Caco-2 (cell line): ENCODE data around the gene SDC1. TPM values are rescaled to one million over a fixed set of nuclear protein-coding genes. Genes with fewer than 3 reads are reported as not detected.

ENCODE experiments used
- BruUV-seq: library from RNA; stranded (reverse); fragments of 400-500 nt; replicated peaks from 2 replicates; lab custom pipeline; 2021; lab: Mats Ljungman, UMichigan
- CTCF ChIA-PET: fragments of 300-600 bp; sonication (Branson Sonifier 250); formaldehyde crosslinking; loops from one replicate; lab custom pipeline; 2022; ENCODE audit warnings: antibody characterized with exemption; lab: Charles Lee
- POLR2A ChIA-PET: fragments of 300-600 bp; sonication (Branson Sonifier 250); formaldehyde crosslinking; loops from one replicate; lab custom pipeline; 2022; ENCODE audit warnings: antibody characterized with exemption; lab: Charles Lee
- DNase-seq, 2 experiments: peaks; one replicate each; pipeline versions ENCODE4 v3.0.0 to v3.0.0-alpha.2; 2020 to 2022
- H3K27me3 ChIP-seq: replicated peaks from 2 replicates; pipeline ENCODE4 v1.6.0; 2011; ENCODE audit warnings: low read length; ENCODE audit not compliant: control insufficient read depth, insufficient read depth
- H3K36me3 ChIP-seq: 2 replicates; pipeline ENCODE4 v1.5.1; 2011; ENCODE audit warnings: low read length; ENCODE audit not compliant: control insufficient read depth, insufficient read depth
- H3K4me1 ChIP-seq: fragments of 250-450 bp; sonication (Bioruptor Pico); 2 replicates; pipeline ENCODE4 v1.5.1; 2020; ENCODE audit warnings: mild to moderate bottlenecking
- H3K4me3 ChIP-seq: 2 replicates; pipeline ENCODE4 v1.5.1; 2011; ENCODE audit warnings: low read depth, mild to moderate bottlenecking, control low read depth, low read length
- H3K9me3 ChIP-seq: fragments of 250-450 bp; sonication (Bioruptor Pico); 2 replicates; pipeline ENCODE4 v1.5.1; 2020; ENCODE audit warnings: mild to moderate bottlenecking, moderate library complexity
- H3K27ac Mint-ChIP-seq: one replicate; pipeline ENCODE4 v1.8.0; 2022; ENCODE audit warnings: mixed read lengths; ENCODE audit not compliant: unreplicated experiment
- H3K27me3 Mint-ChIP-seq: one replicate; pipeline ENCODE4 v1.8.0; 2022; ENCODE audit warnings: mixed read lengths; ENCODE audit not compliant: insufficient read depth, unreplicated experiment
- H3K36me3 Mint-ChIP-seq: one replicate; pipeline ENCODE4 v1.8.0; 2022; ENCODE audit warnings: mild to moderate bottlenecking, mixed read lengths; ENCODE audit not compliant: insufficient read depth, unreplicated experiment
- H3K4me1 Mint-ChIP-seq: one replicate; pipeline ENCODE4 v1.8.0; 2022; ENCODE audit warnings: low read depth, mixed read lengths; ENCODE audit not compliant: unreplicated experiment
- H3K4me3 Mint-ChIP-seq: one replicate; pipeline ENCODE4 v1.8.0; 2022; ENCODE audit warnings: mild to moderate bottlenecking, moderate library complexity, mixed read lengths; ENCODE audit not compliant: unreplicated experiment
- H3K9me3 Mint-ChIP-seq: one replicate; pipeline ENCODE4 v1.8.0; 2022; ENCODE audit warnings: mixed read lengths; ENCODE audit not compliant: unreplicated experiment
- CTCF ChIP-seq, 2 experiments: fragments of 200-600 bp in 1 of 2; IDR thresholded peaks; 1 replicate in 1 of 2; 2 replicates in 1 of 2; pipeline versions ENCODE4 v1.5.1 to v1.8.0; 2011 to 2022; ENCODE audit warnings: antibody characterized with exemption in 1 of 2, control low read depth in 1 of 2, inconsistent platforms in 1 of 2, low read depth in 1 of 2, low read length in 1 of 2, mild to moderate bottlenecking in 1 of 2, moderate library complexity in 1 of 2; ENCODE audit not compliant: insufficient read depth in 1 of 2, severe bottlenecking in 1 of 2, unreplicated experiment in 1 of 2
- intact Hi-C: fragments of 100-400 bp; cut with micrococcal nuclease; formaldehyde crosslinking; loops from one replicate; pipeline ENCODE4 v1.10.0; 2022; ENCODE audit not compliant: unreplicated experiment
- total RNA-seq: library from RNA; stranded (reverse); gene quantifications from 2 replicates; pipeline ENCODE4 v1.2.3, GENCODE V29; 2022

The SDC1 gene
- total RNA-seq, 1 experiment from 2014 or later: 24.3 TPM

- Histone ChIP-seq H3K27me3 (no peaks in the 10 kb centered on the region), H3K4me3 (no peak overlapping the region), H3K4me1 (peaks cover 7% of the 10 kb centered on the region), H3K36me3 (no peaks in the 10 kb centered on the region), H3K9me3 (no peaks in the 10 kb centered on the region)
- BruUV-seq: no TSS peak
- no peak overlapping the region for H3K4me3 Mint-ChIP-seq
- H3K27ac Mint-ChIP-seq: no peak overlapping the region
- CTCF ChIA-PET: no interaction called here
- H3K36me3 Mint-ChIP-seq: no peaks in the 10 kb centered on the region
- peaks cover 13% of the 10 kb centered on the region for H3K4me1 Mint-ChIP-seq
- TF ChIP-seq CTCF (IDR thresholded peaks at IDR 0.05; ENCODE audit: insufficient read depth in 1 of 2, low read depth in 1 of 2, low read length in 1 of 2, severe bottlenecking in 1 of 2, unreplicated experiment in 1 of 2): no peak
- intact Hi-C loops: no loop called here
- H3K27me3 Mint-ChIP-seq: no peaks in the 10 kb centered on the region
- POLR2A ChIA-PET: no interaction called here
- H3K9me3 Mint-ChIP-seq: no peaks in the 10 kb centered on the region
- no peak for DNase-seq
These were observed 49.7 kb downstream of the SDC1 start for GRCh38 chr2:20175267-20175666.

DNA sequence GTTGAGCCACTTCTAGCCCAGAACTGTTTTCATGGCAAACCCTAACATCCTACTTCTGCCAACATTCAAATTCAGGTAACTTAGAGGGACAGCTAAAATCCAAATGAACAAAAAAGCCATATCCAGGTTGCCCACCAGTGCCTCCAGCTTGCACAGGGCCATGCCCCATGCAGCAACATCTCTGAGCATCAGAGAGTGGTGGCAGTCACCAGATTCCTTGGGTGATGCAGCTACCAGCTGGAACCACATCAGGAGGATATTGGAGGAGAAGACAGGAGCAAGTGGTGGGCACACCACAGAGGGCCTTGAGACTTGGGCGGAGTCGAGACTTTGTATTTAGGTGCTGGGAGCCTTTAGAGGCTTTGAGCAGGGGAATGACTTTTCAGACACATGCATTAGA is 50.5 kb downstream of the SDC1 start:
- H3K36me3 ChIP-seq: no peaks in the 10 kb centered on the region
- H3K36me3 Mint-ChIP-seq: no peaks in the 10 kb centered on the region
- no TSS peak for BruUV-seq
- POLR2A ChIA-PET: no interaction called here
- H3K27ac Mint-ChIP-seq: no peak overlapping the region
- CTCF ChIA-PET: interaction anchor here (0.7 kb wide), 1 partner anchor 51 kb away, joined by 3 read pairs; no protein-coding TSS in a partner anchor
- no peak overlapping the region for H3K4me3 ChIP-seq
- no peak for DNase-seq
- no peak for TF ChIP-seq CTCF (IDR thresholded peaks at IDR 0.05; ENCODE audit: insufficient read depth in 1 of 2, low read depth in 1 of 2, low read length in 1 of 2, severe bottlenecking in 1 of 2, unreplicated experiment in 1 of 2)
- peaks cover 7% of the 10 kb centered on the region for H3K4me1 ChIP-seq
- H3K9me3 Mint-ChIP-seq: no peaks in the 10 kb centered on the region
- peaks cover 13% of the 10 kb centered on the region for H3K4me1 Mint-ChIP-seq
- no peaks in the 10 kb centered on the region for H3K27me3 Mint-ChIP-seq
- H3K9me3 ChIP-seq: no peaks in the 10 kb centered on the region
- H3K27me3 ChIP-seq: no peaks in the 10 kb centered on the region
- no peak overlapping the region for H3K4me3 Mint-ChIP-seq
- intact Hi-C loops: no loop called here

- H3K4me1 Mint-ChIP-seq: peaks cover 13% of the 10 kb centered on the region
- H3K9me3 ChIP-seq: no peaks in the 10 kb centered on the region
- no peaks in the 10 kb centered on the region for H3K9me3 Mint-ChIP-seq
- no peaks in the 10 kb centered on the region for H3K27me3 ChIP-seq
- ChIA-PET CTCF (interaction anchor here (0.7 kb wide), 1 partner anchor 52 kb away, joined by 3 read pairs; no protein-coding TSS in a partner anchor), POLR2A (no interaction called here)
- no peak for TF ChIP-seq CTCF (IDR thresholded peaks at IDR 0.05; ENCODE audit: insufficient read depth in 1 of 2, low read depth in 1 of 2, low read length in 1 of 2, severe bottlenecking in 1 of 2, unreplicated experiment in 1 of 2)
- H3K4me1 ChIP-seq: peaks cover 7% of the 10 kb centered on the region
- intact Hi-C loops: no loop called here
- H3K36me3 Mint-ChIP-seq: no peaks in the 10 kb centered on the region
- H3K27me3 Mint-ChIP-seq: no peaks in the 10 kb centered on the region
- no TSS peak for BruUV-seq
- no peak overlapping the region for H3K4me3 ChIP-seq
- no peaks in the 10 kb centered on the region for H3K36me3 ChIP-seq
- no peak overlapping the region for H3K4me3 Mint-ChIP-seq
- no peak overlapping the region for H3K27ac Mint-ChIP-seq
- DNase-seq: no peak
These were observed 51.2 kb downstream of the SDC1 start for GRCh38 chr2:20173496-20174402.
